Endodermal cell (in vitro differentiated cells): ENCODE measurements around the gene EMSY. TPM values are rescaled to one million over a fixed set of nuclear protein-coding genes. Genes with fewer than 3 reads are reported as not detected.

Experiments
- DNase-seq: peaks from one replicate; pipeline ENCODE4 v3.0.0-alpha.2; 2017
- H3K27ac ChIP-seq: 2 replicates; pipeline ENCODE4 v1.5.1; 2013; ENCODE audit warnings: mild to moderate bottlenecking, low read depth, low read length, moderate library complexity
- H3K27me3 ChIP-seq: 2 replicates; pipeline ENCODE4 v1.6.1; 2013; ENCODE audit warnings: mild to moderate bottlenecking, low read length, moderate library complexity; ENCODE audit not compliant: insufficient read depth, control insufficient read depth, poor library complexity, severe bottlenecking
- H3K36me3 ChIP-seq: 2 replicates; pipeline ENCODE4 v1.7.0; 2013; ENCODE audit warnings: mild to moderate bottlenecking, low read length, moderate library complexity; ENCODE audit not compliant: control insufficient read depth, insufficient read depth
- H3K4me1 ChIP-seq: one replicate; pipeline ENCODE4 v1.7.0; 2013; ENCODE audit warnings: low read length; ENCODE audit not compliant: control insufficient read depth, insufficient read depth
- H3K4me3 ChIP-seq: 2 replicates; pipeline ENCODE4 v1.5.1; 2013; ENCODE audit warnings: mild to moderate bottlenecking, low read length, moderate library complexity
- H3K9ac ChIP-seq: 2 replicates; pipeline ENCODE4 v1.6.1; 2013; ENCODE audit warnings: mild to moderate bottlenecking, low read length, moderate library complexity; ENCODE audit not compliant: poor library complexity, severe bottlenecking; ENCODE audit errors: extremely low read depth
- H3K9me3 ChIP-seq: 2 replicates; pipeline ENCODE4 v1.6.1; 2013; ENCODE audit warnings: mild to moderate bottlenecking, low read length, moderate library complexity; ENCODE audit not compliant: control insufficient read depth
- H3K27ac Mint-ChIP-seq: 2 replicates; pipeline ENCODE4 v1.8.0; 2020; ENCODE audit warnings: mixed read lengths
- H3K27me3 Mint-ChIP-seq: 2 replicates; pipeline ENCODE4 v1.8.0; 2021; ENCODE audit warnings: mild to moderate bottlenecking, mixed read lengths; ENCODE audit not compliant: insufficient read depth
- H3K36me3 Mint-ChIP-seq: 2 replicates; pipeline ENCODE4 v1.8.0; 2020; ENCODE audit warnings: low read depth, mixed read lengths
- H3K4me1 Mint-ChIP-seq: 2 replicates; pipeline ENCODE4 v1.8.0; 2020; ENCODE audit warnings: mixed read lengths
- H3K4me3 Mint-ChIP-seq: 2 replicates; pipeline ENCODE4 v1.8.0; 2020; ENCODE audit warnings: mild to moderate bottlenecking, moderate library complexity, mixed read lengths
- H3K9me3 Mint-ChIP-seq: 2 replicates; pipeline ENCODE4 v1.8.0; 2020; ENCODE audit warnings: mild to moderate bottlenecking, mixed read lengths
- WGBS, 2 experiments: methylation state at CpG; one replicate each; pipeline versions ENCODE4 v1.1.5 to v1.1.7; 2013; ENCODE audit warnings: missing lambda C conversion rate in 2 of 2, mixed read lengths in 1 of 2; ENCODE audit not compliant: insufficient coverage in 1 of 2, insufficient read length in 1 of 2; 5-methylcytosine and 5-hydroxymethylcytosine counted together
- total RNA-seq, 2 donors: library from RNA; stranded (reverse); fragmentation: NEBNext Ultra II Directional in 1 of 2; extraction: Animal tissue kit (Norgen Biotek cat#: 25700) in 1 of 2; gene quantifications; 2 replicates in 1 of 2; 3 replicates in 1 of 2; pipeline ENCODE4 v1.2.1, GENCODE V29; 2021
- TF ChIP-seq, protein P1 (sequence below): fragments of 200-600 bp; sonication (generic); conservative IDR thresholded peaks from 2 replicates; pipeline ENCODE4 v1.5.0; 2021; ENCODE audit warnings: antibody characterized with exemption, mild to moderate bottlenecking

Gene EMSY
- total RNA-seq, 2 donors from 2014 or later: 27.4 to 35.5 TPM

DNA sequence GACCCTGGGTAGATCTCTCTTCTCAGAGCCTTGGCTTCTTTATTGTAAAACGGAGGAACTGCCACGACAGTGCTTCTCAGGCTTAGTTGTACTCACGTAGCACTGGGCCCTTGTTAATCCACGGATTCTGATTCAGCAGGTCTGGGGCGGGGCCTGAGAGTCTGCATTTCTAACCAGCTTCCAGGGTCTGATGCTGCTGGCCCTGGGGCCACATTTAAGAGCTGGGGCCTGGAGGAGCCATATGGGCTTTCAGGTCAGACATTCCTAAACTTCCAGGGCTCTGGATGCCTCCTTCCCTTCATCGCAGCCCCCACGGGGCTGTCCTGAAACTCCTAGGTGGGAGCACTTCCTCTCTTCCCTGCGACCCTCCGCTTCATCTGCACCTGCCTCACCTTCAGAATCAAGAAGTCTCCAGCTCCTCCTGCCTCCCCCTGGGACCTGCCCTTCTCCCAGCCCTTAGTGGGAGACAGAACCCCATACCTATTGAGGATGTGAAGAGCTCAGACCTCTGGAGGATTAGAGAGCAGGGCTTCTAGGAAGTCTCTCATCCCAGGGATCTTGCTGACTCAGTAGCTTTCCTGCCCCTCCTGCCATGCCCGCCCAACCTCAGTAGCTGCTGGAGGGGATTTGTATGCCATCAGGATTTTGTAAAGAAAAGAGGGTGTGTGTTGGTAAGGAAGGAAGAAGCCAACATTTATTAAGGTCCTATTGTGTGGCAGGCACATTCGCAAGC, 133.3 kb downstream of the EMSY start:
- no peaks in the 10 kb centered on the region for H3K36me3 ChIP-seq
- H3K27me3 ChIP-seq: no peaks in the 10 kb centered on the region
- no peak overlapping the region for H3K9ac ChIP-seq
- no peak for DNase-seq
- no peak overlapping the region for H3K4me3 ChIP-seq
- TF ChIP-seq, protein P1, sequence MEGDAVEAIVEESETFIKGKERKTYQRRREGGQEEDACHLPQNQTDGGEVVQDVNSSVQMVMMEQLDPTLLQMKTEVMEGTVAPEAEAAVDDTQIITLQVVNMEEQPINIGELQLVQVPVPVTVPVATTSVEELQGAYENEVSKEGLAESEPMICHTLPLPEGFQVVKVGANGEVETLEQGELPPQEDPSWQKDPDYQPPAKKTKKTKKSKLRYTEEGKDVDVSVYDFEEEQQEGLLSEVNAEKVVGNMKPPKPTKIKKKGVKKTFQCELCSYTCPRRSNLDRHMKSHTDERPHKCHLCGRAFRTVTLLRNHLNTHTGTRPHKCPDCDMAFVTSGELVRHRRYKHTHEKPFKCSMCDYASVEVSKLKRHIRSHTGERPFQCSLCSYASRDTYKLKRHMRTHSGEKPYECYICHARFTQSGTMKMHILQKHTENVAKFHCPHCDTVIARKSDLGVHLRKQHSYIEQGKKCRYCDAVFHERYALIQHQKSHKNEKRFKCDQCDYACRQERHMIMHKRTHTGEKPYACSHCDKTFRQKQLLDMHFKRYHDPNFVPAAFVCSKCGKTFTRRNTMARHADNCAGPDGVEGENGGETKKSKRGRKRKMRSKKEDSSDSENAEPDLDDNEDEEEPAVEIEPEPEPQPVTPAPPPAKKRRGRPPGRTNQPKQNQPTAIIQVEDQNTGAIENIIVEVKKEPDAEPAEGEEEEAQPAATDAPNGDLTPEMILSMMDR: no peak
- H3K36me3 Mint-ChIP-seq: no peaks in the 10 kb centered on the region
- H3K4me1 ChIP-seq: no peaks in the 10 kb centered on the region
- H3K4me1 Mint-ChIP-seq: peaks cover 7% of the 10 kb centered on the region
- H3K27ac ChIP-seq: peak overlapping the region; percentile 0
- H3K4me3 Mint-ChIP-seq: no peak overlapping the region
- H3K27ac Mint-ChIP-seq: peak overlapping the region; percentile 10
- peaks cover 11% of the 10 kb centered on the region for H3K9me3 Mint-ChIP-seq
- peaks cover 2% of the 10 kb centered on the region for H3K27me3 Mint-ChIP-seq
- H3K9me3 ChIP-seq: no peaks in the 10 kb centered on the region
- 86 to 91% methylated on average over 2 to 11 of the region's 11 CpGs for WGBS, 2 experiments

DNA sequence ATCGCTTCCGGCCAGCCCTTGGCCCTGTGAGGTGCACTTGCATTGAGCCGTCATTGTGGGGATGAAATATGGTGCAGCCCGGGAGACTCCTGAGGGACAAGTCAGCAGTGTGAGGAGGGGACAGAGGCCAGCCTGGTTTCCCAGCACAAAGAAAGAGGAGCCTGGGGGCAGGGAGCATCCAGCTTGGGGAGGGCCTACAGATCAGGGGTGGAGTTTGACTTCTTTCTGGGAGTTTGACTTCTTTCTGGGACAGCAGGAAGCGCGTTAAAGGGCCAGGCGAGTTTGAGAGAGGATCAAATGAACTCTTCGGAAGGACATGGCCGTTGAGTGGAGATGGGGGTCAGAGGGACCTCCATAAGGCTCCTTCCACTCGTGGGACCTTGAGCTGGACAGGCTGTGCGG, 133.8 kb downstream of the EMSY start:
- H3K27me3 Mint-ChIP-seq: peaks cover 2% of the 10 kb centered on the region
- no peak overlapping the region for H3K4me3 Mint-ChIP-seq

DNA sequence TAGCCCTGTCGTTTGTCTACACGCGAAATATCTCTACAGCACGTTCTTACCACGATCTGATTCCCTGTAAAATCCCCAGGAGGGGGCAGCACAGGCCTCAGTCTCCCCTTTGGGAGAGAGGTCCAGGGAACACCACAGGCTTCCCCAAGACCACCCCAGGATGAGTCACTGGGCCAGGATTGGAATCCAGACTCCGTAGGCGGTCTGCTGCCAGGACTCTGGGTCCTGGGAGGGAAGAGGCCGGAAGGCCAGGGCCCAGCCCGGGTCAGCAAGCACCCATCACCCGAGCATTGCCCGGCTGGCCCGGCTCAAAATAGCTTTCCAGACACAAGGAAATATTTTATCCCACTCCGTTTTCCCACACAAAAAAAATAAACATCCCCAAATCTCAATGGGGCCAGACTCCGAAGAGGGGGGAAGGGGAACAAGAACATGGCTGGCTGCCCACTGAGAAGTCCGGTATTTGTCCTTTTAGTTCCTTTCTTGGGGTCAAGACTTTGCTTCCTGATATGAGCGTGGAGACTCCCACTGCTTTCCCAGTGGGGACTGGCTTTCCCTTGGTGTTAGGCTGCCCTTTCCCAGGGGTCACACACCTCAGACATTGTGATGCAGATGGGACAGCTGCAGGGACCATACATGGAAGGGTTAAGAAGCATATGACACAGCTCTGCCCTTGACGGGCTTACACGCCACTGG, 134.4 kb downstream of the EMSY start:
- no peak overlapping the region for H3K9ac ChIP-seq
- TF ChIP-seq, protein P1: peak; percentile 65
- no peak overlapping the region for H3K4me3 ChIP-seq
- DNase-seq: peak; percentile 69
- H3K4me1 ChIP-seq: no peaks in the 10 kb centered on the region
- no peaks in the 10 kb centered on the region for H3K27me3 ChIP-seq
- no peaks in the 10 kb centered on the region for H3K36me3 ChIP-seq
- no peak overlapping the region for H3K27ac Mint-ChIP-seq
- H3K27ac ChIP-seq: no peak overlapping the region
- no peak overlapping the region for H3K4me3 Mint-ChIP-seq
- no peaks in the 10 kb centered on the region for H3K36me3 Mint-ChIP-seq
- peaks cover 7% of the 10 kb centered on the region for H3K4me1 Mint-ChIP-seq
- 72 to 89% methylated on average over 6 to 18 of the region's 18 CpGs for WGBS, 2 experiments
- peaks cover 2% of the 10 kb centered on the region for H3K27me3 Mint-ChIP-seq
- H3K9me3 Mint-ChIP-seq: peaks cover 13% of the 10 kb centered on the region
- no peaks in the 10 kb centered on the region for H3K9me3 ChIP-seq

More for the DNA sequence above, 133.8 kb downstream of the EMSY start:
- TF ChIP-seq, protein P1: no peak
- Histone ChIP-seq H3K9me3 (no peaks in the 10 kb centered on the region), H3K4me3 (no peak overlapping the region), H3K36me3 (no peaks in the 10 kb centered on the region), H3K9ac (no peak overlapping the region), H3K27ac (peak overlapping the region; percentile 0), H3K4me1 (no peaks in the 10 kb centered on the region), H3K27me3 (no peaks in the 10 kb centered on the region)
- Mint-ChIP-seq H3K27ac (peak overlapping the region; percentile 10), H3K4me1 (peaks cover 7% of the 10 kb centered on the region), H3K9me3 (peaks cover 13% of the 10 kb centered on the region), H3K36me3 (no peaks in the 10 kb centered on the region)
- 71 to 89% methylated on average over 10 to 11 of the region's 11 CpGs for WGBS, 2 experiments
- DNase-seq: peak; percentile 65
